Esophagus squamous epithelium (tissue), 4 donors: Measurements from ENCODE around the gene HSPA2.

Experiments
- POLR2A ChIP-seq, 4 donors: fragments of 450-650 bp; IDR thresholded peaks; one replicate each; pipeline ENCODE4 v1.6.1; 2017; ENCODE audit warnings: antibody characterized with exemption in 4 of 4, mild to moderate bottlenecking in 4 of 4, moderate library complexity in 3 of 4
- TF ChIP-seq, protein P1 (sequence below), 6 experiments: fragments of 450-650 bp in 4 of 6; fragments of 200-600 bp in 2 of 6; sonication (generic) in 2 of 6; IDR thresholded peaks; one replicate each; pipeline ENCODE4 v1.5.1; 2016 to 2019; ENCODE audit warnings: antibody characterized with exemption in 6 of 6, mild to moderate bottlenecking in 4 of 6, moderate library complexity in 4 of 6

DNA sequence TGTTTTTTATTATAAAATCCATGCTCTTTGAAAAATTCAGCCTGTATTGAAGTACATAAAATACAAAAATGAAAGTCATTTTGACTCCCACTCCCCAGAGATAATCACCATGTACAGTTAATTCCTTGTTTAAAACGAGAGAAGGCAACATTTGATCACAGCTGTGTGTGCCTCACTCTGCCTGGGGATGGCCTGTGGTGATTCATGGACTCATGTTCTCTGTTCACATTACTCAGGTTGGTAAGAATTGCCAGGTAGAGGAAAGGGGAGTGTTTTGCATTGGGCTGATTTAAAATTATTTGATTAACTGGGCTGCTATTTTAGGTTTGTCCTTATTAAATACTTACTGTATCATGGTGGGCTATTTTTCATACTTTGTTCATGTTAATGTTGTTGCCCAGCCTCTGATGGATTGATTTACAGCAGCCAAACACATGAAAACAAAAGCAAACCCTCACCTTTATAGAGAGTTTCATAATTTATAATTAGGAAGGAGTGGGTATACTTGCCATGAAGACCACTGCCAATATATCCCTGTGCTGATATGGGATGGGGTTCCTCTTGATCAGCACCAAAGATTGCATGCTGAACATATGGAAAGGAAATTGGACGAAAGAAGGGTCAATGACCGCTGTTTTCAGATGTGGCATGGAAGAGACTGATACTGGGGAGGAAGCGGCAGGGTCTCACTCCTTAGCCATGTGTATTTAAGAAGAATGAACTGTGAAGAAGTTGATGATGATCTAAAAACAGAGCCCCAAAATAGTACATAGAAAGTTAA, 33.0 kb upstream of the HSPA2 start:
- TF ChIP-seq, protein P1, sequence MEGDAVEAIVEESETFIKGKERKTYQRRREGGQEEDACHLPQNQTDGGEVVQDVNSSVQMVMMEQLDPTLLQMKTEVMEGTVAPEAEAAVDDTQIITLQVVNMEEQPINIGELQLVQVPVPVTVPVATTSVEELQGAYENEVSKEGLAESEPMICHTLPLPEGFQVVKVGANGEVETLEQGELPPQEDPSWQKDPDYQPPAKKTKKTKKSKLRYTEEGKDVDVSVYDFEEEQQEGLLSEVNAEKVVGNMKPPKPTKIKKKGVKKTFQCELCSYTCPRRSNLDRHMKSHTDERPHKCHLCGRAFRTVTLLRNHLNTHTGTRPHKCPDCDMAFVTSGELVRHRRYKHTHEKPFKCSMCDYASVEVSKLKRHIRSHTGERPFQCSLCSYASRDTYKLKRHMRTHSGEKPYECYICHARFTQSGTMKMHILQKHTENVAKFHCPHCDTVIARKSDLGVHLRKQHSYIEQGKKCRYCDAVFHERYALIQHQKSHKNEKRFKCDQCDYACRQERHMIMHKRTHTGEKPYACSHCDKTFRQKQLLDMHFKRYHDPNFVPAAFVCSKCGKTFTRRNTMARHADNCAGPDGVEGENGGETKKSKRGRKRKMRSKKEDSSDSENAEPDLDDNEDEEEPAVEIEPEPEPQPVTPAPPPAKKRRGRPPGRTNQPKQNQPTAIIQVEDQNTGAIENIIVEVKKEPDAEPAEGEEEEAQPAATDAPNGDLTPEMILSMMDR (IDR thresholded peaks at IDR 0.05) = no peak
- no peak for TF ChIP-seq POLR2A (IDR thresholded peaks at IDR 0.05)
